ENCODE results near the gene MED7. TPM values are rescaled to one million over a fixed set of nuclear protein-coding genes. Genes with fewer than 3 reads are reported as not detected.
A peak's percentile ranks its signal among the peaks of the same experiment; 100 is the strongest.

MED7 gene
- total and polyA plus RNA-seq, 10 of the 15 experiments (the other 5 are each of a cell fraction or from before 2014, with no cell fraction given) = 9.3 to 47.7 (median 22.7) TPM

GRCh38 chr5:157172403-157172802 lies 29.7 kb upstream of the MED7 start (continued):
- no peak for TF ChIP-seq RFX5 (IDR thresholded peaks at IDR 0.05; ENCODE audit: low read depth, low read length)
- TF ChIP-seq CBX3 (IDR thresholded peaks at IDR 0.05; ENCODE audit: borderline replicate concordance, low read depth) = no peak
- TF ChIP-seq, protein P1, sequence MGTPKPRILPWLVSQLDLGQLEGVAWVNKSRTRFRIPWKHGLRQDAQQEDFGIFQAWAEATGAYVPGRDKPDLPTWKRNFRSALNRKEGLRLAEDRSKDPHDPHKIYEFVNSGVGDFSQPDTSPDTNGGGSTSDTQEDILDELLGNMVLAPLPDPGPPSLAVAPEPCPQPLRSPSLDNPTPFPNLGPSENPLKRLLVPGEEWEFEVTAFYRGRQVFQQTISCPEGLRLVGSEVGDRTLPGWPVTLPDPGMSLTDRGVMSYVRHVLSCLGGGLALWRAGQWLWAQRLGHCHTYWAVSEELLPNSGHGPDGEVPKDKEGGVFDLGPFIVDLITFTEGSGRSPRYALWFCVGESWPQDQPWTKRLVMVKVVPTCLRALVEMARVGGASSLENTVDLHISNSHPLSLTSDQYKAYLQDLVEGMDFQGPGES (IDR thresholded peaks at IDR 0.05) = no peak
- 0 out of 2 replicates have a peak, but pooled peaks have one; percentile 54 for TF ChIP-seq TARDBP (IDR thresholded peaks at IDR 0.05; ENCODE audit: borderline replicate concordance)
- 0 out of 2 replicates have a peak, but pooled peaks have one; percentile 18 for TF ChIP-seq SPI1 (IDR thresholded peaks at IDR 0.05; ENCODE audit: borderline replicate concordance, insufficient read depth, low read depth, low read length)
- TF ChIP-seq TCF7 (IDR thresholded peaks at IDR 0.05; ENCODE audit: borderline replicate concordance) = peak; percentile 87
- peak; percentile 98 for TF ChIP-seq RELB (IDR thresholded peaks at IDR 0.05; ENCODE audit: low read depth)
- TF ChIP-seq HCFC1 (IDR thresholded peaks at IDR 0.05; ENCODE audit: low read length) = no peak
- TF ChIP-seq, protein P2, sequence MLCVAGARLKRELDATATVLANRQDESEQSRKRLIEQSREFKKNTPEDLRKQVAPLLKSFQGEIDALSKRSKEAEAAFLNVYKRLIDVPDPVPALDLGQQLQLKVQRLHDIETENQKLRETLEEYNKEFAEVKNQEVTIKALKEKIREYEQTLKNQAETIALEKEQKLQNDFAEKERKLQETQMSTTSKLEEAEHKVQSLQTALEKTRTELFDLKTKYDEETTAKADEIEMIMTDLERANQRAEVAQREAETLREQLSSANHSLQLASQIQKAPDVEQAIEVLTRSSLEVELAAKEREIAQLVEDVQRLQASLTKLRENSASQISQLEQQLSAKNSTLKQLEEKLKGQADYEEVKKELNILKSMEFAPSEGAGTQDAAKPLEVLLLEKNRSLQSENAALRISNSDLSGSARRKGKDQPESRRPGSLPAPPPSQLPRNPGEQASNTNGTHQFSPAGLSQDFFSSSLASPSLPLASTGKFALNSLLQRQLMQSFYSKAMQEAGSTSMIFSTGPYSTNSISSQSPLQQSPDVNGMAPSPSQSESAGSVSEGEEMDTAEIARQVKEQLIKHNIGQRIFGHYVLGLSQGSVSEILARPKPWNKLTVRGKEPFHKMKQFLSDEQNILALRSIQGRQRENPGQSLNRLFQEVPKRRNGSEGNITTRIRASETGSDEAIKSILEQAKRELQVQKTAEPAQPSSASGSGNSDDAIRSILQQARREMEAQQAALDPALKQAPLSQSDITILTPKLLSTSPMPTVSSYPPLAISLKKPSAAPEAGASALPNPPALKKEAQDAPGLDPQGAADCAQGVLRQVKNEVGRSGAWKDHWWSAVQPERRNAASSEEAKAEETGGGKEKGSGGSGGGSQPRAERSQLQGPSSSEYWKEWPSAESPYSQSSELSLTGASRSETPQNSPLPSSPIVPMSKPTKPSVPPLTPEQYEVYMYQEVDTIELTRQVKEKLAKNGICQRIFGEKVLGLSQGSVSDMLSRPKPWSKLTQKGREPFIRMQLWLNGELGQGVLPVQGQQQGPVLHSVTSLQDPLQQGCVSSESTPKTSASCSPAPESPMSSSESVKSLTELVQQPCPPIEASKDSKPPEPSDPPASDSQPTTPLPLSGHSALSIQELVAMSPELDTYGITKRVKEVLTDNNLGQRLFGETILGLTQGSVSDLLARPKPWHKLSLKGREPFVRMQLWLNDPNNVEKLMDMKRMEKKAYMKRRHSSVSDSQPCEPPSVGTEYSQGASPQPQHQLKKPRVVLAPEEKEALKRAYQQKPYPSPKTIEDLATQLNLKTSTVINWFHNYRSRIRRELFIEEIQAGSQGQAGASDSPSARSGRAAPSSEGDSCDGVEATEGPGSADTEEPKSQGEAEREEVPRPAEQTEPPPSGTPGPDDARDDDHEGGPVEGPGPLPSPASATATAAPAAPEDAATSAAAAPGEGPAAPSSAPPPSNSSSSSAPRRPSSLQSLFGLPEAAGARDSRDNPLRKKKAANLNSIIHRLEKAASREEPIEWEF (IDR thresholded peaks at IDR 0.05; ENCODE audit: insufficient replicate concordance, low read depth, low read length) = peak; percentile 70
- TF ChIP-seq FOXM1 (IDR thresholded peaks at IDR 0.05; ENCODE audit: low read depth, low read length) = peak; percentile 92
- no peak for TF ChIP-seq HDAC2 (IDR thresholded peaks at IDR 0.05)
- TF ChIP-seq, protein P3, sequence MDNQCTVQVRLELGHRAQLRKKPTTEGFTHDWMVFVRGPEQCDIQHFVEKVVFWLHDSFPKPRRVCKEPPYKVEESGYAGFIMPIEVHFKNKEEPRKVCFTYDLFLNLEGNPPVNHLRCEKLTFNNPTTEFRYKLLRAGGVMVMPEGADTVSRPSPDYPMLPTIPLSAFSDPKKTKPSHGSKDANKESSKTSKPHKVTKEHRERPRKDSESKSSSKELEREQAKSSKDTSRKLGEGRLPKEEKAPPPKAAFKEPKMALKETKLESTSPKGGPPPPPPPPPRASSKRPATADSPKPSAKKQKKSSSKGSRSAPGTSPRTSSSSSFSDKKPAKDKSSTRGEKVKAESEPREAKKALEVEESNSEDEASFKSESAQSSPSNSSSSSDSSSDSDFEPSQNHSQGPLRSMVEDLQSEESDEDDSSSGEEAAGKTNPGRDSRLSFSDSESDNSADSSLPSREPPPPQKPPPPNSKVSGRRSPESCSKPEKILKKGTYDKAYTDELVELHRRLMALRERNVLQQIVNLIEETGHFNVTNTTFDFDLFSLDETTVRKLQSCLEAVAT (IDR thresholded peaks at IDR 0.05) = peak; percentile 76; the same call in 1 of the 2 replicates
- no peak; the same call in 1 of the 2 replicates for TF ChIP-seq CHD2 (IDR thresholded peaks at IDR 0.05; ENCODE audit: borderline replicate concordance, low read depth, low read length)
- no peak for TF ChIP-seq RAD51 (IDR thresholded peaks at IDR 0.05)
- TF ChIP-seq PAX8 (IDR thresholded peaks at IDR 0.05) = no peak
- TF ChIP-seq ELK1 (IDR thresholded peaks at IDR 0.05; ENCODE audit: low read depth, low read length) = no peak
- TF ChIP-seq ZBTB4 (CRISPR knock-in tag; IDR thresholded peaks at IDR 0.05) = no peak

All from GM12878 (cell line).